Measurements from ENCODE around the gene RARA. TPM values are rescaled to one million over a fixed set of nuclear protein-coding genes. Genes with fewer than 3 reads are reported as not detected.

Gene RARA
- total and polyA plus RNA-seq, 2 of the 4 experiments (the other 2 are of a cell fraction): 9.0 to 12.7 TPM

DNA sequence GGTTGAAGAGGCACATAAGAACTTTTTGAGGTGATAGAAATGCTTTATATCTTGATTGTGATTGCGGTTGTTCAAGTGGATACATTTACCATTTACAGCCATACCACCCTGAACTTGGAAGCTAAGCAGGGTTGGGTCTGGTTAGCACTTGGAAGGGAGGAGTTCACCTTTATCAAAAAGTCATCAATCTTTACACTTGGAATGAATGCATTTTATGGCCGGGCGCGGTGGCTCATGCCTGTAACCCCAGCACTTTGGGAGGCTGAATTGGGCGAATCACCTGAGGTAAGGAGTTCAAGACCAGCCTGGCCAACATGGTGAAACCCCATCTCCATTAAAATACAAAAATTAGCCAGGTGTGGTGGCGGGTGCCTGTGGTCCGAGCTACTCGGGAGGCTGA, 65.0 kb downstream of the RARA start:
- Histone ChIP-seq H3K9me3 (ENCODE audit: control insufficient read depth, insufficient read depth, low read length) (0 out of 2 replicates have a peak, but pooled peaks cover 2% of the 10 kb centered on the region), H3K4ac (ENCODE audit: low read depth, low read length) (no peak overlapping the region), H2BK5ac (ENCODE audit: low read depth, low read length, poor library complexity, severe bottlenecking) (no peak overlapping the region), H3K36me3 (ENCODE audit: control insufficient read depth, insufficient read depth, low read length) (no peaks in the 10 kb centered on the region), H4K91ac (ENCODE audit: insufficient read depth, low read depth, low read length) (no peak overlapping the region), H4K8ac (ENCODE audit: low read depth in 2 of 2, low read length in 2 of 2) (no peak overlapping the region), H3K79me1 (ENCODE audit: low read depth in 1 of 2, low read length in 2 of 2) (no peaks in the 10 kb centered on the region), H3K14ac (replicated peaks; ENCODE audit: low read depth, low read length) (no peak overlapping the region), H2BK15ac (ENCODE audit: low read depth, low read length) (no peak overlapping the region), H3K4me1 (ENCODE audit: control insufficient read depth, insufficient read depth, low read length) (no peaks in the 10 kb centered on the region), H3K9ac (ENCODE audit: low read depth, low read length) (no peak overlapping the region), H3K18ac (ENCODE audit: low read depth, low read length) (no peak overlapping the region), H3K4me2 (ENCODE audit: low read depth, low read length) (no peak overlapping the region), H3K27ac (ENCODE audit: insufficient read depth, low read length) (no peak overlapping the region), H3K27me3 (ENCODE audit: control insufficient read depth, insufficient read depth, low read length) (no peaks in the 10 kb centered on the region), H2AK9ac (replicated peaks; ENCODE audit: low read depth, low read length, poor library complexity) (no peak overlapping the region), H2BK20ac (ENCODE audit: low read depth, low read length) (no peak overlapping the region), H4K20me1 (ENCODE audit: insufficient read depth, low read length) (no peaks in the 10 kb centered on the region), H3K23ac (ENCODE audit: low read depth, low read length) (no peak overlapping the region), H3K9me1 (ENCODE audit: insufficient read depth, low read length) (no peaks in the 10 kb centered on the region), H2AK5ac (ENCODE audit: low read depth, low read length) (no peak overlapping the region), H4K5ac (ENCODE audit: low read depth, low read length) (no peak overlapping the region), H2AFZ (replicated peaks; ENCODE audit: low read length, poor library complexity) (no peak overlapping the region), H3K4me3 (ENCODE audit: insufficient read depth, low read depth, low read length) (no peak overlapping the region), H2BK120ac (ENCODE audit: low read depth, low read length) (no peak overlapping the region), H3K56ac (ENCODE audit: extremely low read depth, insufficient read depth, low read length) (no peak overlapping the region)
- dilution Hi-C loops (cut with HindIII; ENCODE audit: low sequenced_read_pairs, unreplicated experiment) (no loop called here), intact Hi-C loops (cut with micrococcal nuclease) (no loop called here), in situ Hi-C loops (cut with MboI; ENCODE audit: low sequenced_read_pairs) (loop anchor here (25.0 kb wide), 2 partner anchors 413 to 1288 kb away; partner anchors contain the start of genes KRT27 and KRT28)
- POLR2A ChIA-PET (ENCODE audit: unreplicated experiment): no interaction called here
- WGBS, 2 experiments (ENCODE audit: extremely low coverage in 2 of 2, insufficient read length in 1 of 2): no CpG with 5 or more reads among the region's 8 CpGs
- CTCF ChIA-PET: no interaction called here
- no TSS peak for BruUV-seq (replicated peaks)
- ATAC-seq (ENCODE audit: low read depth) (no peak), DNase-seq (no peak)
- TF ChIP-seq MXI1 (IDR thresholded peaks at IDR 0.05; ENCODE audit: borderline replicate concordance, low read depth, low read length) (no peak), POLR2A (IDR thresholded peaks at IDR 0.05; ENCODE audit: low read depth, low read length) (no peak), RAD21 (IDR thresholded peaks at IDR 0.05; ENCODE audit: low read length) (no peak)

Data from IMR-90 (cell line).